ENCODE results near the gene FOXL1.

DNA sequence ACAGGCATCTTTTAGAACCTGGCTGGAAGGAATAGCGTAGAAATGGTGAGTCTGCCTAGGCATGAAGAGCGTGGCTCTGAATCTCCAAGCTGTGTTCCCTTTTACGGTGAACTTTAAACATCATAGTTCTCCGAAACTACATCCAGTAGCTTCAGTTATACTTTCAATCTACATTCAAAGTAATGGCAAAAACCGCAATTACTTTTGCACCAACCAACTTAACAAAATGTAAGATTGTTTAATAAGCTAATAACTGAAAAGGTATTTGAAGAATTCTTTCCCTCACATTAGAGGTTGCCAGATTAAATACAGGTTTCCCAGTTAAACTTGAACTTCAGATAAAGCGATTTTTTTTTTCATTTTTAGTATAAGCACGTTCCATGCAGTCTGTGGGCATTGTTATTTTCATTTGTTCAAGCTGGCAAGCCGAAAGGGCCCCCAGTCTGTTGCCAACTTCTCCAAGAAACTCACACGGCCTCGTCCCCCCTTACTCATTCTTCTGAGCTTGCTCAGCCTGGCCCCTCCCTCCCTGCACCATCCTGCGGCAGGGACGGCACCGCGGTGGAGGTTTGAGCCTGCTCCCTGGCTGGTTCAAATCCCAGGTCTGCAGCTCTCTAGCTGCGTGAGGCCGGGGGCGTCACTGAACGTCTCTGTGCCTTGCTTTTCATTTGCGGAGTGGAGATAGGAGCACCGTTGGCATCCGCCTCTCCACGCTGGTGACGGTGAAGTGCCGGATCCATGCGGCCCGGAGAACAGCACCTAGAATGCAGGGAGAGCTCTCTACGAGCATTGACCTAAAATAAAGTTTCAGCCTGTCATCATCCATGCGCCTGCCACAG, 19.8 kb upstream of the FOXL1 start:
- no peak for TF ChIP-seq POLR2A (IDR thresholded peaks at IDR 0.05)
- TF ChIP-seq, protein P1, sequence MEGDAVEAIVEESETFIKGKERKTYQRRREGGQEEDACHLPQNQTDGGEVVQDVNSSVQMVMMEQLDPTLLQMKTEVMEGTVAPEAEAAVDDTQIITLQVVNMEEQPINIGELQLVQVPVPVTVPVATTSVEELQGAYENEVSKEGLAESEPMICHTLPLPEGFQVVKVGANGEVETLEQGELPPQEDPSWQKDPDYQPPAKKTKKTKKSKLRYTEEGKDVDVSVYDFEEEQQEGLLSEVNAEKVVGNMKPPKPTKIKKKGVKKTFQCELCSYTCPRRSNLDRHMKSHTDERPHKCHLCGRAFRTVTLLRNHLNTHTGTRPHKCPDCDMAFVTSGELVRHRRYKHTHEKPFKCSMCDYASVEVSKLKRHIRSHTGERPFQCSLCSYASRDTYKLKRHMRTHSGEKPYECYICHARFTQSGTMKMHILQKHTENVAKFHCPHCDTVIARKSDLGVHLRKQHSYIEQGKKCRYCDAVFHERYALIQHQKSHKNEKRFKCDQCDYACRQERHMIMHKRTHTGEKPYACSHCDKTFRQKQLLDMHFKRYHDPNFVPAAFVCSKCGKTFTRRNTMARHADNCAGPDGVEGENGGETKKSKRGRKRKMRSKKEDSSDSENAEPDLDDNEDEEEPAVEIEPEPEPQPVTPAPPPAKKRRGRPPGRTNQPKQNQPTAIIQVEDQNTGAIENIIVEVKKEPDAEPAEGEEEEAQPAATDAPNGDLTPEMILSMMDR (IDR thresholded peaks at IDR 0.05): no peak
- no peak for TF ChIP-seq EP300 (IDR thresholded peaks at IDR 0.05)

Measured in ovary (tissue), 3 donors.